Upper lobe of left lung (tissue), 6 donors: Measurements from ENCODE around the gene MCM3AP. TPM values are rescaled to one million over a fixed set of nuclear protein-coding genes. Genes with fewer than 3 reads are reported as not detected.

Experiments used
- ATAC-seq, 2 donors: fragments of 200-7000 bp; cut with Tn5 transposase; one replicate each; pipeline ENCODE4 v1.9.1; 2022; ENCODE audit warnings: mild to moderate bottlenecking in 2 of 2, moderate library complexity in 2 of 2; ENCODE audit not compliant: low FRiP score in 2 of 2
- DNase-seq, 2 donors: peaks; one replicate each; pipeline ENCODE4 v3.0.0-alpha.2; 2019 to 2020
- H3K27ac ChIP-seq, 4 donors: fragments of 200-600 bp; sonication (generic); one replicate each; pipeline ENCODE4 v1.5.1; 2016 to 2019
- H3K27me3 ChIP-seq, 4 donors: fragments of 200-600 bp; sonication (generic); one replicate each; pipeline ENCODE4 v1.5.1; 2017 to 2019
- H3K36me3 ChIP-seq, 4 donors: fragments of 200-600 bp; sonication (generic); one replicate each; pipeline ENCODE4 v1.5.1; 2016 to 2019
- H3K4me1 ChIP-seq, 4 donors: fragments of 200-600 bp; sonication (generic); one replicate each; pipeline ENCODE4 v1.5.1; 2018 to 2019
- H3K4me3 ChIP-seq, 4 donors: fragments of 200-600 bp; sonication (generic); one replicate each; pipeline ENCODE4 v1.5.1; 2017 to 2019; ENCODE audit warnings: mild to moderate bottlenecking in 2 of 4, moderate library complexity in 1 of 4
- H3K9me3 ChIP-seq, 4 donors: fragments of 200-600 bp; sonication (generic); one replicate each; pipeline ENCODE4 v1.5.1; 2018 to 2019
- EP300 ChIP-seq, 4 donors: sonication (generic); formaldehyde crosslinking; IDR thresholded peaks; one replicate each; pipeline ENCODE4 v1.5.1; 2017; ENCODE audit warnings: antibody characterized with exemption in 4 of 4, control low read depth in 2 of 4
- POLR2A ChIP-seq, 4 donors: fragments of 450-650 bp; IDR thresholded peaks; one replicate each; pipeline ENCODE4 v1.5.1; 2016 to 2017; ENCODE audit warnings: antibody characterized with exemption in 4 of 4, mild to moderate bottlenecking in 2 of 4
- POLR2AphosphoS5 ChIP-seq, 2 donors: sonication (generic); formaldehyde crosslinking; IDR thresholded peaks; one replicate each; pipeline ENCODE4 v1.5.1; 2017; ENCODE audit warnings: antibody characterized with exemption in 2 of 2
- WGBS, 2 donors: methylation state at CpG; one replicate each; pipeline ENCODE4 v1.1.5; 2017 to 2018; 5-methylcytosine and 5-hydroxymethylcytosine counted together
- total RNA-seq, 6 donors: library from RNA; depleted of rRNA in 4 of 6; stranded (reverse); fragments of >200 nt in 4 of 6; gene quantifications; one replicate each; pipeline versions ENCODE4 v1.1.0 to v1.2.1, GENCODE V29; 2016 to 2021
- TF ChIP-seq, protein P1 (sequence below), 6 experiments: fragments of 450-650 bp in 4 of 6; fragments of 200-600 bp in 2 of 6; sonication (generic) in 2 of 6; IDR thresholded peaks; one replicate each; pipeline ENCODE4 v1.5.1; 2016 to 2019; ENCODE audit warnings: antibody characterized with exemption in 6 of 6
- donor health status: DM: no; HTN: no; CAD: no; lungs with moderate emphysema.
- donor health status: DM: no; HTN: yes; CAD: no; lungs with severe emphysema.

Gene MCM3AP
- total RNA-seq, 6 donors from 2014 or later, result 93.3 to 226 (median 98.4) TPM

DNA sequence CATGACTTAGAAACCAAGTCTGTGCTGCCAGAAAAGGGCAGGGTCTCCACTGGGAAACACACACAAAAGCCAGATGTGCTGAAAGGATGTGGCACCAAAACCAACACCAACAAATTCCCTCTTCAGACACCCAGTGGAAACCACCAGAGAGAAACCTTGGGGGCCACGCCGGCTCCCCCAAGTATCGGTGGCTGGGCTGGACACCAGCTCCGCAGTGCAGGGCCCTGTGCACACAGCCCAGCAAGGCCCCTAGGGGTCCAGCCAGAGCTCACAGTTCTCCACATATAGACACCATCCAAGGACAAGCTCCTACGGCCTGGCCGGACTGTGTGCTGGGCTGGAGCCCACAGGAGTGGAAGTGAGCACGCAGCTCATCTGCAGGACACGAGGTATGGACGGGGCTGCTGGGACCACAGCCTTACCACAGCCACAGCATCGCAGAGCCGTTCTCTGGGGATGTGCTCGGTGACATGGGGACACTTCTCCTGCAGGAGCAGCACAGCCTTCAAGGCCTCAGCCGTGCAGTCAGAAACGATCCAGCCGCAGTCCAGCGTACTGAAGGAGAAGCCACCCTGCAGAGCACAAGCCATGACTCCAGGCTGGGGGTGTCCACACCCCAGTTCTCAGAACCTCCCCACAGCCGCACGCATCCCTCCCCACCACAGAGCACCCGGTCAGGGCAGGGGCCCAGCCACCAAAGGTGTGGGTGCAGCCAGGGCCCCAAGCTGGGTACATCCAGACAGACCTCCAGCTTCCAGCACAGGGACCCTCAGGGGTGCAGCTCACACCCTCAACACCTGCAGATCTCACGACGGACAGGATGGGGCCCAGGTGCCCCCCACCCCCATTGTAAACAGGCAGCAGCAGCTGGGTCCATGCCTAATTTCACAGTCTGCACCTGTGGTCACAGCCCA is 78.1 kb downstream of the MCM3AP start:
- Histone ChIP-seq H3K4me1 (peaks cover 0 to 3% (median 0%) of the 10 kb centered on the region in 4 donors), H3K4me3 (no peak overlapping the region), H3K36me3 (peaks cover 53 to 96% (median 74%) of the 10 kb centered on the region in 4 donors), H3K27me3 (no peaks in the 10 kb centered on the region), H3K9me3 (no peaks in the 10 kb centered on the region), H3K27ac (no peak overlapping the region)
- DNase-seq, result peak in 1 of 2 donors; percentile 57
- ATAC-seq, result no peak
- TF ChIP-seq, protein P1, sequence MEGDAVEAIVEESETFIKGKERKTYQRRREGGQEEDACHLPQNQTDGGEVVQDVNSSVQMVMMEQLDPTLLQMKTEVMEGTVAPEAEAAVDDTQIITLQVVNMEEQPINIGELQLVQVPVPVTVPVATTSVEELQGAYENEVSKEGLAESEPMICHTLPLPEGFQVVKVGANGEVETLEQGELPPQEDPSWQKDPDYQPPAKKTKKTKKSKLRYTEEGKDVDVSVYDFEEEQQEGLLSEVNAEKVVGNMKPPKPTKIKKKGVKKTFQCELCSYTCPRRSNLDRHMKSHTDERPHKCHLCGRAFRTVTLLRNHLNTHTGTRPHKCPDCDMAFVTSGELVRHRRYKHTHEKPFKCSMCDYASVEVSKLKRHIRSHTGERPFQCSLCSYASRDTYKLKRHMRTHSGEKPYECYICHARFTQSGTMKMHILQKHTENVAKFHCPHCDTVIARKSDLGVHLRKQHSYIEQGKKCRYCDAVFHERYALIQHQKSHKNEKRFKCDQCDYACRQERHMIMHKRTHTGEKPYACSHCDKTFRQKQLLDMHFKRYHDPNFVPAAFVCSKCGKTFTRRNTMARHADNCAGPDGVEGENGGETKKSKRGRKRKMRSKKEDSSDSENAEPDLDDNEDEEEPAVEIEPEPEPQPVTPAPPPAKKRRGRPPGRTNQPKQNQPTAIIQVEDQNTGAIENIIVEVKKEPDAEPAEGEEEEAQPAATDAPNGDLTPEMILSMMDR (IDR thresholded peaks at IDR 0.05), result no peak
- TF ChIP-seq POLR2A (IDR thresholded peaks at IDR 0.05) (no peak), EP300 (IDR thresholded peaks at IDR 0.05) (no peak), POLR2AphosphoS5 (IDR thresholded peaks at IDR 0.05) (no peak)
- WGBS, 2 donors, result 96 to 100% methylated on average over 1 to 21 of the region's 21 CpGs

DNA sequence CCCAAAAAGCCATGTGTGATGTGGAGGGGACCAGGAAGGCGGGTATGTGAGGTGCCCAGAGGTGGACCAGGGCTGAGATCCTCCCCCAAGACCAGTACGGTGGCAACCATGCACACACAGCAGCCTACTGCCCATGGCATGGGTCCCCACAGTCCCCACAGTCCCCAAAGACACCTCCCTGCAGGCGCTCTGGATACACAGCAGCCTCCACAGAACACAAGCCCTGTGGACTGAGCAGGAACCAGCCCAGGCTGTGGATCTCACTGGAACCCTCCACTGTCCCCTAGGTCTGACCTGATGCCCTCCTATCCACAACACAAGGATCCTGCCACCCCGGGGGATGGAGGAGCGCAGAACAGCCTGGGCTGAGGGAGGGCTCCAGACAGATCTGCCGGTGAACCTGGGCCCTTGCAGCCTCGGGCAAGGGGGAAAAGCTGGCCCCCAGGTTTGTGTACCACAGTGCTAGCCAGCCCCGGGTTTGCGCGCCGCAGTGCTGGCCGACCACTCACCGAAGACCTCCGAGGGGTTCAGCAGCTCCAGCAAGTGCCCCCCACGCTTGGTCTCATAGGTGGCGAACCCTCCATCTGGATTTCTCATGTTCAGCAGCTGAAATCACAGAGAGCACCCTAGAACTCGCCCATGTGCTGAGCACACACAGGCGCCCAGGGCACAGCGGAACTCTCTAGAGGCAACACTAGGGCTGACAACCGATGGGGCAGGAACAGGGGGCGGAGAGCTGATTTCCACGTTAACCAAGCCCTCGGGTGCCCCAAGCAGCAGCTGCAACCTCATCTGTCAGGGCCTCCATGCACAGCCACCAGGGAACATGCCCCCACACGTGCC is 79.0 kb downstream of the MCM3AP start:
- peak in 1 of 2 donors; percentile 37 for ATAC-seq
- WGBS, 2 donors, result 92 to 94% methylated on average over 7 to 18 of the region's 24 CpGs
- peaks cover 53 to 87% (median 68%) of the 10 kb centered on the region in 4 donors for H3K36me3 ChIP-seq

DNA sequence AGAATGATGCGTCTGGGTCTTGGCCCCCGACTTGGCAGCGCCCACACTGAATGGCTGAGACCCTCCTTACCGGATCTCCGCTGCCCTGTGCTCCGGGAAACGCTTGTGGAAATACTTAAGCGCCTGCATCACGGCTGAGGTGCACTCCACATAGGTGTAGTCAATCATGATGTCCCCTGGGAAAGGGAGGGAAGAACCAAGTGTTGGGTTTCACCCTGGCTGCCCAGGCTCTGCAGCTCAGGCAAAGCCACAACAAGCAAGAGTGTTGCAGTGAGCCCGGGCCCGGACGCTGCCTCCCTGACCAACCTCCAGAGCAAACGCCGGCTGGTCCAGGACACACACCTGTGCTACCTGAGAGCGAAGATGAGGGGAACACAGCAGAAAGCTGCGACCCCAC is 79.6 kb downstream of the MCM3AP start:
- no peaks in the 10 kb centered on the region for H3K27me3 ChIP-seq
- ATAC-seq (no peak), DNase-seq (peak in 1 of 2 donors; percentile 66)
- peaks cover 53 to 83% (median 66%) of the 10 kb centered on the region in 4 donors for H3K36me3 ChIP-seq
- TF ChIP-seq POLR2AphosphoS5 (IDR thresholded peaks at IDR 0.05), result no peak
- no peak for TF ChIP-seq EP300 (IDR thresholded peaks at IDR 0.05)
- TF ChIP-seq POLR2A (IDR thresholded peaks at IDR 0.05), result no peak
- TF ChIP-seq, protein P1 (IDR thresholded peaks at IDR 0.05), result no peak
- no peak overlapping the region for H3K4me3 ChIP-seq
- H3K9me3 ChIP-seq, result no peaks in the 10 kb centered on the region
- no peak overlapping the region for H3K27ac ChIP-seq
- H3K4me1 ChIP-seq, result peaks cover 0 to 3% (median 0%) of the 10 kb centered on the region in 4 donors
- 95 to 96% methylated on average over 15 to 16 of the region's 16 CpGs for WGBS, 2 donors

More for the DNA sequence above, 79.0 kb downstream of the MCM3AP start:
- Histone ChIP-seq H3K4me1 (peaks cover 0 to 3% (median 0%) of the 10 kb centered on the region in 4 donors), H3K4me3 (no peak overlapping the region), H3K27me3 (no peaks in the 10 kb centered on the region), H3K9me3 (no peaks in the 10 kb centered on the region), H3K27ac (no peak overlapping the region)
- TF ChIP-seq POLR2A (IDR thresholded peaks at IDR 0.05) (no peak), POLR2AphosphoS5 (IDR thresholded peaks at IDR 0.05) (no peak), EP300 (IDR thresholded peaks at IDR 0.05) (no peak)
- TF ChIP-seq, protein P1 (IDR thresholded peaks at IDR 0.05), result no peak
- DNase-seq, result peak in 1 of 2 donors; percentile 70

DNA sequence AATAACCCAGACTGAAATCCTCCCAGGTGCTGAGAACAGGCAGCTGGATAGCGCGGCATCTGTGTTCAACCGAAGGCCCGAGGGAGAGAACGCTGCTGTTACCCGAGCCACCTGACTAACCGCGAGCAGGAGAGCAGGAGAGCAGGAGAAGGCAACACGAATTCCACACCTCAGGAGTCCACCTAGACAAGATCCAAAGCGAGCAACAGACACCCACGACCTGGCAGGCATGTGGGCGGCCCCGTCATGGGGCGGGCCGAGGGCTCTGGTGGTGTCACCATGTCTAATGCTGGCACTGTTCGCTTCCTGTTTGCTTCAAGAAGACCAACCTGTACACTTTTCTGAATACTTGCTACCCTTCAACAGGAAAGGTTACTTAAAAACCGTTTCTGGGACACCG is 80.2 kb downstream of the MCM3AP start:
- peaks cover 50 to 83% (median 66%) of the 10 kb centered on the region in 4 donors for H3K36me3 ChIP-seq
- no peaks in the 10 kb centered on the region for H3K9me3 ChIP-seq
- H3K4me1 ChIP-seq, result peaks cover 0 to 3% (median 0%) of the 10 kb centered on the region in 4 donors
- TF ChIP-seq POLR2AphosphoS5 (IDR thresholded peaks at IDR 0.05) (no peak), EP300 (IDR thresholded peaks at IDR 0.05) (no peak), POLR2A (IDR thresholded peaks at IDR 0.05) (no peak)
- TF ChIP-seq, protein P1 (IDR thresholded peaks at IDR 0.05), result no peak
- ATAC-seq (no peak), DNase-seq (peak in 1 of 2 donors; percentile 65)
- H3K27ac ChIP-seq, result peak overlapping the region in 1 of 4 donors; percentile 7
- no peaks in the 10 kb centered on the region for H3K27me3 ChIP-seq
- 85 to 89% methylated on average over 17 to 18 of the region's 18 CpGs for WGBS, 2 donors
- H3K4me3 ChIP-seq, result no peak overlapping the region
